Testis (tissue), 2 donors: ENCODE data around the gene THBS4.

Experiments used
- POLR2A ChIP-seq: fragments of 450-650 bp; IDR thresholded peaks from one replicate; pipeline ENCODE4 v1.6.1; 2017; ENCODE audit warnings: antibody characterized with exemption, mild to moderate bottlenecking, moderate library complexity
- TF ChIP-seq, protein P1 (sequence below), 3 experiments: fragments of 450-650 bp in 2 of 3; fragments of 200-600 bp in 1 of 3; sonication (generic) in 1 of 3; IDR thresholded peaks; one replicate each; pipeline ENCODE4 v1.5.1; 2016 to 2019; ENCODE audit warnings: antibody characterized with exemption in 3 of 3, mild to moderate bottlenecking in 2 of 3, moderate library complexity in 1 of 3

GRCh38 chr5:80082281-80082680 is 47.1 kb downstream of the THBS4 start:
- TF ChIP-seq, protein P1, sequence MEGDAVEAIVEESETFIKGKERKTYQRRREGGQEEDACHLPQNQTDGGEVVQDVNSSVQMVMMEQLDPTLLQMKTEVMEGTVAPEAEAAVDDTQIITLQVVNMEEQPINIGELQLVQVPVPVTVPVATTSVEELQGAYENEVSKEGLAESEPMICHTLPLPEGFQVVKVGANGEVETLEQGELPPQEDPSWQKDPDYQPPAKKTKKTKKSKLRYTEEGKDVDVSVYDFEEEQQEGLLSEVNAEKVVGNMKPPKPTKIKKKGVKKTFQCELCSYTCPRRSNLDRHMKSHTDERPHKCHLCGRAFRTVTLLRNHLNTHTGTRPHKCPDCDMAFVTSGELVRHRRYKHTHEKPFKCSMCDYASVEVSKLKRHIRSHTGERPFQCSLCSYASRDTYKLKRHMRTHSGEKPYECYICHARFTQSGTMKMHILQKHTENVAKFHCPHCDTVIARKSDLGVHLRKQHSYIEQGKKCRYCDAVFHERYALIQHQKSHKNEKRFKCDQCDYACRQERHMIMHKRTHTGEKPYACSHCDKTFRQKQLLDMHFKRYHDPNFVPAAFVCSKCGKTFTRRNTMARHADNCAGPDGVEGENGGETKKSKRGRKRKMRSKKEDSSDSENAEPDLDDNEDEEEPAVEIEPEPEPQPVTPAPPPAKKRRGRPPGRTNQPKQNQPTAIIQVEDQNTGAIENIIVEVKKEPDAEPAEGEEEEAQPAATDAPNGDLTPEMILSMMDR (IDR thresholded peaks at IDR 0.05) = no peak
- TF ChIP-seq POLR2A = no peak
